Adipocyte (in vitro differentiated cells): Measurements from ENCODE around the gene HSBP1L1.

Experiments
- DNase-seq: peaks from one replicate; pipeline ENCODE4 v3.0.0-alpha.2; 2015; ENCODE audit warnings: low read depth
- H3K27me3 ChIP-seq: replicated peaks from 2 replicates; pipeline ENCODE4 v1.7.0; 2013; ENCODE audit warnings: mild to moderate bottlenecking, low read length, moderate library complexity; ENCODE audit not compliant: control insufficient read depth, insufficient read depth
- H3K36me3 ChIP-seq: 2 replicates; pipeline ENCODE4 v1.7.0; 2013; ENCODE audit warnings: low read length, mild to moderate bottlenecking, moderate library complexity; ENCODE audit not compliant: control insufficient read depth, insufficient read depth, severe bottlenecking
- H3K4me1 ChIP-seq: 2 replicates; pipeline ENCODE4 v1.7.0; 2013; ENCODE audit warnings: mild to moderate bottlenecking, low read length, moderate library complexity; ENCODE audit not compliant: control insufficient read depth, insufficient read depth
- H3K4me3 ChIP-seq: 2 replicates; pipeline ENCODE4 v1.7.0; 2013; ENCODE audit warnings: mild to moderate bottlenecking, low read length, moderate library complexity
- H3K9ac ChIP-seq: 2 replicates; pipeline ENCODE4 v1.7.0; 2013; ENCODE audit warnings: mild to moderate bottlenecking, low read length, moderate library complexity
- H3K9me3 ChIP-seq: 2 replicates; pipeline ENCODE4 v1.7.0; 2013; ENCODE audit warnings: mild to moderate bottlenecking, low read length, moderate library complexity; ENCODE audit not compliant: control insufficient read depth

HSBP1L1 gene

GRCh38 chr18:79971211-79971952 lies 6.9 kb downstream of the HSBP1L1 start:
- Histone ChIP-seq H3K27me3 (no peaks in the 10 kb centered on the region), H3K4me1 (no peaks in the 10 kb centered on the region), H3K9me3 (no peaks in the 10 kb centered on the region), H3K9ac (no peak overlapping the region), H3K36me3 (peaks cover 56% of the 10 kb centered on the region), H3K4me3 (no peak overlapping the region)
- no peak for DNase-seq

- Histone ChIP-seq H3K9me3 (no peaks in the 10 kb centered on the region), H3K9ac (no peak overlapping the region), H3K27me3 (no peaks in the 10 kb centered on the region), H3K4me3 (no peak overlapping the region), H3K36me3 (peaks cover 53% of the 10 kb centered on the region), H3K4me1 (no peaks in the 10 kb centered on the region)
- DNase-seq, result no peak
Measured at GRCh38 chr18:79971986-79972385, 7.5 kb downstream of the HSBP1L1 start.

GRCh38 chr18:79972720-79973119 lies 8.3 kb downstream of the HSBP1L1 start:
- H3K27me3 ChIP-seq, result no peaks in the 10 kb centered on the region
- H3K9ac ChIP-seq, result no peak overlapping the region

GRCh38 chr18:79973517-79973916 lies 9.1 kb downstream of the HSBP1L1 start:
- no peak overlapping the region for H3K4me3 ChIP-seq
- DNase-seq, result no peak
- H3K36me3 ChIP-seq, result peaks cover 42% of the 10 kb centered on the region
- H3K4me1 ChIP-seq, result no peaks in the 10 kb centered on the region
- no peak overlapping the region for H3K9ac ChIP-seq
- no peaks in the 10 kb centered on the region for H3K27me3 ChIP-seq
- no peaks in the 10 kb centered on the region for H3K9me3 ChIP-seq

More at GRCh38 chr18:79972720-79973119, 8.3 kb downstream of the HSBP1L1 start:
- Histone ChIP-seq H3K4me1 (no peaks in the 10 kb centered on the region), H3K4me3 (no peak overlapping the region), H3K36me3 (peaks cover 48% of the 10 kb centered on the region), H3K9me3 (no peaks in the 10 kb centered on the region)
- DNase-seq, result no peak

GRCh38 chr18:79974025-79974654 lies 9.7 kb downstream of the HSBP1L1 start:
- Histone ChIP-seq H3K27me3 (no peaks in the 10 kb centered on the region), H3K9ac (no peak overlapping the region), H3K4me3 (no peak overlapping the region), H3K36me3 (peaks cover 43% of the 10 kb centered on the region), H3K4me1 (no peaks in the 10 kb centered on the region), H3K9me3 (no peaks in the 10 kb centered on the region)
- no peak for DNase-seq

GRCh38 chr18:79975043-79975442 lies 10.6 kb downstream of the HSBP1L1 start:
- Histone ChIP-seq H3K36me3 (peaks cover 42% of the 10 kb centered on the region), H3K4me1 (no peaks in the 10 kb centered on the region), H3K9me3 (no peaks in the 10 kb centered on the region), H3K4me3 (no peak overlapping the region), H3K9ac (no peak overlapping the region), H3K27me3 (no peaks in the 10 kb centered on the region)
- no peak for DNase-seq

GRCh38 chr18:79975985-79976680 lies 11.7 kb downstream of the HSBP1L1 start:
- H3K36me3 ChIP-seq, result peaks cover 31% of the 10 kb centered on the region

GRCh38 chr18:79979843-79980242 lies 15.4 kb downstream of the HSBP1L1 start:
- H3K27me3 ChIP-seq, result no peaks in the 10 kb centered on the region
- no peaks in the 10 kb centered on the region for H3K9me3 ChIP-seq
- DNase-seq, result no peak
- no peak overlapping the region for H3K4me3 ChIP-seq
- H3K36me3 ChIP-seq, result peaks cover 20% of the 10 kb centered on the region
- H3K4me1 ChIP-seq, result peaks cover 4% of the 10 kb centered on the region
- no peak overlapping the region for H3K9ac ChIP-seq

More at GRCh38 chr18:79975985-79976680, 11.7 kb downstream of the HSBP1L1 start:
- Histone ChIP-seq H3K9me3 (no peaks in the 10 kb centered on the region), H3K9ac (no peak overlapping the region), H3K4me3 (no peak overlapping the region), H3K4me1 (no peaks in the 10 kb centered on the region), H3K27me3 (no peaks in the 10 kb centered on the region)
- DNase-seq, result no peak

GRCh38 chr18:79980585-79980984 lies 16.1 kb downstream of the HSBP1L1 start:
- Histone ChIP-seq H3K4me3 (no peak overlapping the region), H3K27me3 (no peaks in the 10 kb centered on the region), H3K9ac (no peak overlapping the region), H3K36me3 (peaks cover 25% of the 10 kb centered on the region), H3K4me1 (peaks cover 4% of the 10 kb centered on the region), H3K9me3 (no peaks in the 10 kb centered on the region)
- DNase-seq, result no peak

GRCh38 chr18:79982736-79983135 lies 18.3 kb downstream of the HSBP1L1 start:
- no peaks in the 10 kb centered on the region for H3K27me3 ChIP-seq
- no peak overlapping the region for H3K4me3 ChIP-seq
- DNase-seq, result no peak
- peaks cover 20% of the 10 kb centered on the region for H3K36me3 ChIP-seq
- H3K9me3 ChIP-seq, result no peaks in the 10 kb centered on the region
- no peak overlapping the region for H3K9ac ChIP-seq
- H3K4me1 ChIP-seq, result peaks cover 20% of the 10 kb centered on the region

GRCh38 chr18:79983253-79983652 lies 18.8 kb downstream of the HSBP1L1 start:
- no peak for DNase-seq
- peaks cover 20% of the 10 kb centered on the region for H3K36me3 ChIP-seq

More at GRCh38 chr18:79983253-79983652, 18.8 kb downstream of the HSBP1L1 start:
- Histone ChIP-seq H3K27me3 (no peaks in the 10 kb centered on the region), H3K4me1 (peaks cover 20% of the 10 kb centered on the region), H3K9me3 (no peaks in the 10 kb centered on the region), H3K4me3 (no peak overlapping the region), H3K9ac (no peak overlapping the region)
